Measurements from ENCODE around the gene GALNTL6.
"Not testable (repeated sequence)": the region's sequence is repeated elsewhere in the genome, so short reads cannot be mapped to it uniquely, and the experiment has no call there.

GALNTL6 gene

GRCh38 chr4:172895699-172896098, 1082.5 kb downstream of the GALNTL6 start:
- no peak for DNase-seq (ENCODE audit: extremely low read depth, insufficient read length)
- H3K4me3 ChIP-seq (replicated peaks; ENCODE audit: low read depth, low read length), result no peak overlapping the region
- TF ChIP-seq, protein P1, sequence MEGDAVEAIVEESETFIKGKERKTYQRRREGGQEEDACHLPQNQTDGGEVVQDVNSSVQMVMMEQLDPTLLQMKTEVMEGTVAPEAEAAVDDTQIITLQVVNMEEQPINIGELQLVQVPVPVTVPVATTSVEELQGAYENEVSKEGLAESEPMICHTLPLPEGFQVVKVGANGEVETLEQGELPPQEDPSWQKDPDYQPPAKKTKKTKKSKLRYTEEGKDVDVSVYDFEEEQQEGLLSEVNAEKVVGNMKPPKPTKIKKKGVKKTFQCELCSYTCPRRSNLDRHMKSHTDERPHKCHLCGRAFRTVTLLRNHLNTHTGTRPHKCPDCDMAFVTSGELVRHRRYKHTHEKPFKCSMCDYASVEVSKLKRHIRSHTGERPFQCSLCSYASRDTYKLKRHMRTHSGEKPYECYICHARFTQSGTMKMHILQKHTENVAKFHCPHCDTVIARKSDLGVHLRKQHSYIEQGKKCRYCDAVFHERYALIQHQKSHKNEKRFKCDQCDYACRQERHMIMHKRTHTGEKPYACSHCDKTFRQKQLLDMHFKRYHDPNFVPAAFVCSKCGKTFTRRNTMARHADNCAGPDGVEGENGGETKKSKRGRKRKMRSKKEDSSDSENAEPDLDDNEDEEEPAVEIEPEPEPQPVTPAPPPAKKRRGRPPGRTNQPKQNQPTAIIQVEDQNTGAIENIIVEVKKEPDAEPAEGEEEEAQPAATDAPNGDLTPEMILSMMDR (IDR thresholded peaks at IDR 0.05; ENCODE audit: insufficient read depth, low read length, poor library complexity, severe bottlenecking), result no peak
- no peaks in the 10 kb centered on the region for H3K27me3 ChIP-seq (replicated peaks; ENCODE audit: control insufficient read depth, insufficient read depth, low read length)
- H3K36me3 ChIP-seq (ENCODE audit: control insufficient read depth, insufficient read depth, low read length), result no peaks in the 10 kb centered on the region

- DNase-seq (ENCODE audit: extremely low read depth, insufficient read length), result no peak
- H3K27me3 ChIP-seq (replicated peaks; ENCODE audit: control insufficient read depth, insufficient read depth, low read length), result no peaks in the 10 kb centered on the region
- no peaks in the 10 kb centered on the region for H3K36me3 ChIP-seq (ENCODE audit: control insufficient read depth, insufficient read depth, low read length)
- TF ChIP-seq, protein P1 (IDR thresholded peaks at IDR 0.05; ENCODE audit: insufficient read depth, low read length, poor library complexity, severe bottlenecking), result no peak
- H3K4me3 ChIP-seq (replicated peaks; ENCODE audit: low read depth, low read length), result no peak overlapping the region
These were observed 1083.8 kb downstream of the GALNTL6 start for GRCh38 chr4:172897046-172897445.

DNA sequence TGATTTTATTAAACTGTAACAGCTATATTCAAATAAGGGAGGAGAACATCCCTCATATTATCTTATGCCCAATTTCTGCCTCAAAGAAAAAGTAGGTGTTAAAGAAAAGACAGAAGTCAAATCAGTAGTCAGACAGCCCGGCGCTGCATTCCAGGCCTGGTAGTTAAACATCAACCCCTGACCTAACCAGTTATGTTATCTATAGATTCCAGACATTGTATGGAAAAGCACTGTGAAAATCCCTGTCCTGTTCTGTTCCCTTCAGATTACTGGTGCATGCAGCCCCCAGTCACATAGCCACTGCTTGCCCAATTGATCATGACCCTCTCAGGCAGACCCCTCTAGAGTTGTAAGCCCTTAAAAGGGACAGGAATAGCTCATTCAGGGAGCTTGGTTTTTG, 1085.5 kb downstream of the GALNTL6 start:
- Histone ChIP-seq H3K27me3 (replicated peaks; ENCODE audit: control insufficient read depth, insufficient read depth, low read length) (no peaks in the 10 kb centered on the region), H3K4me3 (replicated peaks; ENCODE audit: low read depth, low read length) (no peak overlapping the region), H3K36me3 (ENCODE audit: control insufficient read depth, insufficient read depth, low read length) (no peaks in the 10 kb centered on the region)
- TF ChIP-seq, protein P1 (IDR thresholded peaks at IDR 0.05; ENCODE audit: insufficient read depth, low read length, poor library complexity, severe bottlenecking), result no peak
- DNase-seq (ENCODE audit: extremely low read depth, insufficient read length), result no peak

- H3K4me3 ChIP-seq (replicated peaks; ENCODE audit: low read depth, low read length), result no peak overlapping the region
- TF ChIP-seq, protein P1 (IDR thresholded peaks at IDR 0.05; ENCODE audit: insufficient read depth, low read length, poor library complexity, severe bottlenecking), result no peak
- DNase-seq (ENCODE audit: extremely low read depth, insufficient read length), result no peak
These were observed 1086.7 kb downstream of the GALNTL6 start for GRCh38 chr4:172899861-172900260.

GRCh38 chr4:172900900-172901299, 1087.7 kb downstream of the GALNTL6 start:
- no peaks in the 10 kb centered on the region for H3K27me3 ChIP-seq (replicated peaks; ENCODE audit: control insufficient read depth, insufficient read depth, low read length)

More at GRCh38 chr4:172899861-172900260, 1086.7 kb downstream of the GALNTL6 start:
- H3K36me3 ChIP-seq (ENCODE audit: control insufficient read depth, insufficient read depth, low read length), result no peaks in the 10 kb centered on the region
- no peaks in the 10 kb centered on the region for H3K27me3 ChIP-seq (replicated peaks; ENCODE audit: control insufficient read depth, insufficient read depth, low read length)

DNA sequence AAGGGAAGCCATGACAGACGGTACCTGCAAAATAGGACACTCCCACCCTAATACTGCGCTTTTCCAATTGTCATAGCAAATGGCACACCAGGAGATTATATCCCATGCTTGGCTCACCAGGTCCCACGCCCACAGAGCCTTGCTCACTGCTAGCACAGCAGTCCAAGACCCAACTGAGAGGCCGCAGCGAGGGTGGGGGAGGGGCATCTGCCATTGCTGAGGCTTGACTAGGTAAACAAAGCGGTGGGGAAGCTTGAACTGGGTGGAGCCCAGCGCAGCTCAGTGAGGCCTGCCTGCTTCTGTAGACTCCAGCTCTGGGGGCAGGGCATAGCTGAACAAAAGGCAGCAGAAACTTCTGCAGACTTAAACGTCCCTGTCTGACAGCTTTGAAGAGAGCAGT, 1099.3 kb downstream of the GALNTL6 start:
- not testable (repeated sequence) for H3K36me3 ChIP-seq (ENCODE audit: control insufficient read depth, insufficient read depth, low read length); DNase-seq (ENCODE audit: extremely low read depth, insufficient read length); H3K27me3 ChIP-seq (replicated peaks; ENCODE audit: control insufficient read depth, insufficient read depth, low read length); H3K4me3 ChIP-seq (replicated peaks; ENCODE audit: low read depth, low read length)

More at GRCh38 chr4:172900900-172901299, 1087.7 kb downstream of the GALNTL6 start:
- TF ChIP-seq, protein P1 (IDR thresholded peaks at IDR 0.05; ENCODE audit: insufficient read depth, low read length, poor library complexity, severe bottlenecking), result no peak
- Histone ChIP-seq H3K36me3 (ENCODE audit: control insufficient read depth, insufficient read depth, low read length) (no peaks in the 10 kb centered on the region), H3K4me3 (replicated peaks; ENCODE audit: low read depth, low read length) (no peak overlapping the region)
- DNase-seq (ENCODE audit: extremely low read depth, insufficient read length), result no peak

DNA sequence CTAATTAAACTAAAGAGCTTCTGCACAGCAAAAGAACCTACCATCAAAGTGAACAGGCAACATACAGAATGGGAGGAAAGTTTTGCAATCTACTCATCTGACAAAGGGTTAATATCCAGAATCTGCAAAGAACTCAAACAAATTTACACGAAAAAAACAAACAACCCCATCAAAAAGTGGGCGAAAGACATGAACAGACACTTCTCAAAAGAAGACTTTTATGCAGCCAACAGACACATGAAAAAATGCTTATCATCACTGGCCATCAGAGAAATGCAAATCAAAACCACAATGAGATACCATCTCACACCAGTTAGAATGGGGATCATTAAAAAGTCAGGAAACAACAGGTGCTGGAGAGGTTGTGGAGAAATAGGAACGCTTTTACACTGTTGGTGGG, 1104.2 kb downstream of the GALNTL6 start:
- DNase-seq (ENCODE audit: extremely low read depth, insufficient read length); H3K27me3 ChIP-seq (replicated peaks; ENCODE audit: control insufficient read depth, insufficient read depth, low read length); H3K36me3 ChIP-seq (ENCODE audit: control insufficient read depth, insufficient read depth, low read length); H3K4me3 ChIP-seq (replicated peaks; ENCODE audit: low read depth, low read length): not testable (repeated sequence)
